Measurements from ENCODE around the gene TMEM183A.

The TMEM183A gene, protein sequence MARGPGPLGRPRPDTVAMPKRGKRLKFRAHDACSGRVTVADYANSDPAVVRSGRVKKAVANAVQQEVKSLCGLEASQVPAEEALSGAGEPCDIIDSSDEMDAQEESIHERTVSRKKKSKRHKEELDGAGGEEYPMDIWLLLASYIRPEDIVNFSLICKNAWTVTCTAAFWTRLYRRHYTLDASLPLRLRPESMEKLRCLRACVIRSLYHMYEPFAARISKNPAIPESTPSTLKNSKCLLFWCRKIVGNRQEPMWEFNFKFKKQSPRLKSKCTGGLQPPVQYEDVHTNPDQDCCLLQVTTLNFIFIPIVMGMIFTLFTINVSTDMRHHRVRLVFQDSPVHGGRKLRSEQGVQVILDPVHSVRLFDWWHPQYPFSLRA

DNA sequence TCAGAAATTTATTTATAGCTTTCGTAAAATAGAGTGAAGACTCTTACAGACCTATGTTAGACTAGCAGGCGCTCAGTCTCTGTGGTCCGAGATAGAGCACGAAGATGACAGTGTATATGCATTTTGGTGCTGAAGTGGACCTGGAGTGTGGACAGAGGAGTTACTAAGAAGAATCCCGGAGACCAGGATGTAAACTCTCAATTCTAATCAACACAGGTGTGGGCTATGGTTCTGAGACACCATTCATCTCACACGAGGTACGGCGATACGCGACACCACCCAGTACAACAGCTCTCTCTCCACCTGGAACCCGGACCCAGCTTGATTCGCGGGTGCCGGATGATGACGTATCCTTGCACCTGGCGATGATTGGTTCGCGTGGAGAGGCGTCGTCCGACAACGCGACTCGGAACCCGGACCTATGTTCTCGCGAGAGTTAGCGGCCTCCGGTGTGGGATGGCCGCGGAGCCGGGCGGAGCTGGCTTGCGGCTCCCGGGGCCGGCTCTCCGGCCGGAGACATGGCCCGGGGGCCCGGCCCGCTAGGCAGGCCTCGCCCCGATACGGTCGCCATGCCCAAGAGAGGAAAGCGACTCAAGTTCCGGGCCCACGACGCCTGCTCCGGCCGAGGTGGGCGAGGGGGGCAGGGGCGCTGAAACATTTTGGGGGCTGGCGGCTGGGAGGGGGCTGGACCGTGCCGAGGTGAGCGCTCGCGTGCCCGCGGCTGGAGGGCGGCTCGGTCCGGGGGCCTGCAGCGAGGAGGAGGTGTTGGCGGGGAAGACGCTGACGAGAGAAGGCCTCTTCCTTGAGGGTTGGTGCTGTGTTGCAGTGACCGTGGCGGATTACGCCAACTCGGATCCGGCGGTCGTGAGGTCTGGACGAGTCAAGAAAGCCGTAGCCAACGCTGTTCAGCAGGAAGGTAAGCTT, at the start of gene TMEM183A:
TMEM183A (plus strand) TSS at position 427 of the 924 bp plus-strand sequence; CDS start at position 519, 92 bp downstream.
- no peak for TF ChIP-seq ZNF274 (IDR thresholded peaks at IDR 0.05; ENCODE audit: low read depth, low read length)
- H3K4me3 ChIP-seq (ENCODE audit: low read length), result peak within 1 kb of the TSS; percentile 85

DNA sequence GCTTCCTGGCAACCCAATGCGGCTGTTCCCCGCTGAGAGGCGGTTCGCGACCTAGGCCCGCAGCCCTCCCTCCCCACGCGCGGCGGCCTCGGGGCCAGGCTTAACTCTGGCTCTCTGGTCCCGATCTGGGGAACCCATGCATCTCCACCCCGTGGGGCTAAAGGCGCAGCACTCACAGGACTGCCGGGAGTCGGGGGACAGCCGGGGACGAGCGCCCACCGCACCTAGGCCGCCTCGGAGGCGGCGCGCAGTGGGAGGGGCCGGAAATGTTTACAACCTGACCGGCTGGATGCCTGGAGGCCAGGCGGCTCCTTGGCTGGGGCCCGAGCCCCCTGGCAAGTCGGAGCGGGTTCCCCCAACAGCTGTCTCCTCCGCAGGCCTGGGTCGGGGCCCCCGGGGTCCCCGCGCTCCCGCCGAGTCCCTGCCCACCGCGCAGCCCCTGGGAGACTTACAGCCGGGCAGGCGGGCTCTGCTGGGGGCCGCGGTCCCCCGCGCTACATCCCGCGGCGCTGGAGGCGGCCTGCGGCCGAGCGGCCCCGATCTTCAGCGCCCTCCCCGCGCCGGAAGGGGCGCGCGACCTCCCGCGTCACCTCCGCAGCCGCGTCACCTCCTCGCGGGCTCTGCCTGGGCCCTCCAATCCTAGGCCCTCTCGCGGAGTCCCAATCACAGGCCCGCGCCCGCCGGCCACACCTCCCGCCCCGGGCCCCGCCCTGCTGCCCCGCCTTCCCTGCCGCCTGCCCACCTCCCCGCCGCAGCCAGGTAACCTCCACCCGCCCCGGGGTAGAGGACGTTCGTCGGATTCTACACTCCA, 49.2 kb upstream of the TMEM183A start, which contains the start of gene ADIPOR1:
ADIPOR1 (minus strand) TSS at position 580 of the 811 bp plus-strand sequence. CDS start 7,242 bp downstream, outside the sequence.
- TF ChIP-seq ZNF274 (IDR thresholded peaks at IDR 0.05; ENCODE audit: low read depth, low read length), result no peak
- H3K4me3 ChIP-seq (ENCODE audit: low read length), result peak within 1 kb of the TSS; percentile 88

GRCh38 chr1:202958544-202959275, 48.5 kb upstream of the TMEM183A start:
- TF ChIP-seq ZNF274 (IDR thresholded peaks at IDR 0.05; ENCODE audit: low read depth, low read length), result no peak
- H3K4me3 ChIP-seq (ENCODE audit: low read length), result peak overlapping the region; percentile 67

DNA sequence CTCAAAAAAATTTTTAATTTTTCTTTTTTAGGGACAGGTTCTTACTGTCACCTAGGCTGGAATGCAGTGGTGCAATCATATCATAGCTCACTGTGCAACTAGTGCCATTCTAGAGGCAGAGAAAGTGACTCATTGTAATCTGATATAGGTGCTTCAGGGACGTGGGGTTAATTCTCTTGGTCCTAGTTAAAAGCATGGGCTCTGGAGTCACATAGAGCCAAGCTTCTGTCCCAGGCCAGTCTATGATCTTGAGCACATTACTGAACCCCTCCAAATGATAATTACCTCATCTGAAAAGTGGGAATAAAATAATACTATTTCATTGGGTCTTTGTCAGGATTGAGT, 47.9 kb upstream of the TMEM183A start:
- no peak overlapping the region for H3K4me3 ChIP-seq (ENCODE audit: low read length)

GRCh38 chr1:202961220-202961880, 45.8 kb upstream of the TMEM183A start:
- H3K4me3 ChIP-seq (ENCODE audit: low read length), result no peak overlapping the region

More for the DNA sequence above, 47.9 kb upstream of the TMEM183A start:
- TF ChIP-seq ZNF274 (IDR thresholded peaks at IDR 0.05; ENCODE audit: low read depth, low read length), result no peak

GRCh38 chr1:202964791-202965410, 42.3 kb upstream of the TMEM183A start:
- H3K4me3 ChIP-seq (ENCODE audit: low read length), result no peak overlapping the region
- no peak for TF ChIP-seq ZNF274 (IDR thresholded peaks at IDR 0.05; ENCODE audit: low read depth, low read length)

More at GRCh38 chr1:202961220-202961880, 45.8 kb upstream of the TMEM183A start:
- no peak for TF ChIP-seq ZNF274 (IDR thresholded peaks at IDR 0.05; ENCODE audit: low read depth, low read length)

DNA sequence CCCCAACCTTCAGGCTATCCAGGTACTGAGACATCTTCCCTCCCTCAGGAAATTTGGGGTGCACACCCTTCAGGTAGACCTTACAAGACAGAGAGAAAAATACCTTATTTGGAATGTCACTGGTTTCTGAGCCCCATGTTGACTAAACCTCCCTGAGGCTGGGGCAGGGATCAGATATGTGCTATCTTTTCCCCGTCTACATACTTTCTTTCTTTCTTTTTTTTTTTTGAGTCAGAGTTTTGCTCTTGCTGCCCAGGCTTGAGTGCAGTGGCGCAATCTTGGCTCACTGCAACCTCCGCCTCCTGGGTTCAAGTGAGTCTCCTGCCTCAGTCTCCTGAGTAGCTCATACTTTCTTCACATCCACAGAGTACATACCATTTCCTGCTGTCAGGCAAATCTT, 41.8 kb upstream of the TMEM183A start:
- TF ChIP-seq ZNF274 (IDR thresholded peaks at IDR 0.05; ENCODE audit: low read depth, low read length), result no peak
- H3K4me3 ChIP-seq (ENCODE audit: low read length), result no peak overlapping the region

DNA sequence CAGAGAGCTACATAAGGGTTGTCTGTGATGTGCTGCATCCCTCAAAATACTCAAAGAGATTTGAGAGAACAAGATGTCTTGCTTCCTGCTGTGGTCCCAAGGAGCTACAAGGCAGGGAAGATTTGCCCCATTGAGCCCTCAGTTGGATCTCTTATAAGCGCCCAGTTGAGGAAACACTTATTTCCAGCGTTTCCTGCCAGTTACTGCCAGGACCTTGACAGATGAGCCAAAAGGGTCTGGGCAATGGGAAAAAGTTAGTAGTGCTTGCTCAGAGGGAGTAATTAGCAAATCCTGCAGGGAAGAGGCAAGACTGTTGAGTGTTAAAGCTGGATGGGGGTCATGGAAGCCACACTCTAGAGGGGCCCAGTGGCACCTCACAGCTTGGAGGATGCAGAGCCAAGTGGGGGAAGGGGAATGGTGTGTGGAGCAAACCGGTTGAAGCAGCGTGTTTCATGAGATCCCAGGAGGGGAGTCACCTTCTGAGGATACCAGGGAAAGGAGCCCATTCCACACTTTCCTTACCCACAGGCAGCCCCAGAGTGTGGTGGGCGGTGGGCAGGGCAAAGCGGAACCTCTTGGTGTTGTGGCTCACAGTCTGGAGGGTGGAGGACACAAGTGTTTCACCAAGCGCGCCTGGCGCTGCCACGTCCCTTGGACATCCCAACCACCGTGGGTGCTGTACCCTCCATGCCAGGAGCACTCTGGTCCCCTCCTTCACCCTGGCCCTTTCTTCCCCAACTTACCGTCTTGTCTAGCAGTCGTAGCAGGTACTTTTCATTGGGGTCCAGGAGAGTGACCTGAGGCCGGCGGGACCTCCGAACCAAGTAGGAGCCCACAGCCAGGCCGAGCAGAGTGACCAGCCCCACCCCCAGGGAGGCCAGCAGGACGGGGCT, 40.9 kb upstream of the TMEM183A start:
- no peak for TF ChIP-seq ZNF274 (IDR thresholded peaks at IDR 0.05; ENCODE audit: low read depth, low read length)
- peak overlapping the region; percentile 83 for H3K4me3 ChIP-seq (ENCODE audit: low read length)

GRCh38 chr1:202967684-202968281, 39.4 kb upstream of the TMEM183A start:
- no peak for TF ChIP-seq ZNF274 (IDR thresholded peaks at IDR 0.05; ENCODE audit: low read depth, low read length)
- H3K4me3 ChIP-seq (ENCODE audit: low read length), result peak overlapping the region; percentile 65

DNA sequence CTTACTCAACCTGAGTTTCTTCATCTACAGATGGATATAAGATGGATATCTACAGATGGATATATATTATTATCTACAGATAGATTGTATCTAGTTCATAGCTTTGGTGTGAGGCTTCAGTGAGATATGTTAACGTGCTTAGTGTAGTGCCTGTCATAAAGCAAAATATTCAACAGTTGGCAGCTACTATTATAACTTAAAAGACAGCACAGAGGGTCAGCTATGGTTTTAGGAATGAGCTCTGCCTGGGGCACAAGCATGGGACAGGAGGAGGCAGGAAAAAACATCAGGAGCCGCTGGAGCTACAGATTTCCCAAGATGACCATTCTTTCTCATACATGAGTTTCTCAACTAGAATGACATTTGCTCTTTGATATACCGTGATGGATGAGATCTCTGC, 38.8 kb upstream of the TMEM183A start:
- no peak for TF ChIP-seq ZNF274 (IDR thresholded peaks at IDR 0.05; ENCODE audit: low read depth, low read length)
- H3K4me3 ChIP-seq (ENCODE audit: low read length), result no peak overlapping the region; the same call in 1 of the 2 replicates

GRCh38 chr1:202968895-202969295, 38.3 kb upstream of the TMEM183A start:
- TF ChIP-seq ZNF274 (IDR thresholded peaks at IDR 0.05; ENCODE audit: low read depth, low read length), result no peak

More at GRCh38 chr1:202968895-202969295, 38.3 kb upstream of the TMEM183A start:
- no peak overlapping the region for H3K4me3 ChIP-seq (ENCODE audit: low read length)

Measured in GM08714 (cell line).